ENCODE data around the gene PXYLP1. TPM values are rescaled to one million over a fixed set of nuclear protein-coding genes. Genes with fewer than 3 reads are reported as not detected.

PXYLP1 gene
- polyA plus RNA-seq, 1 experiment, result 11.2 TPM

DNA sequence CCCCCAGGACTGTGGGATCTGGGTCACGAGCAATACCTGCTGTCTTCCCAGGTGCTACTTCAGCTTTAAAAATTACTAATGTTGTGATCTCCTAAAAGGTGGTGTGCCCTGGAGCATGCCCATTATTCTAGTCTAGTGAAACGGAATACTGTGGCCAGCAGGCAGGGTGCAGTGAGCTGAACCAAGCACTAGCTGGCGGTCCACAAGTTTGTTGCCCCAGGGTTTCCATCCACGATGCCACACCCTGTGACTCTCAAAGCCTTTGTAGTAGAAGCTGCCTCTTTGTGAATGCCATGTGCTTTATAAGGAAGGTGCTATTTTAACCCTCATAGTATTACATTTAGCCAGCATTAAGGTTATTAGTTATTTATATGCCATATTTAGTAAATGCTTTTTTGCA, 49.1 kb downstream of the PXYLP1 start:
- Histone ChIP-seq H3K4me3 (ENCODE audit: low read depth, low read length) (no peak overlapping the region), H3K27me3 (ENCODE audit: control insufficient read depth, insufficient read depth, low read length) (0 out of 2 replicates have a peak, but pooled peaks cover 2% of the 10 kb centered on the region), H3K36me3 (ENCODE audit: control insufficient read depth, insufficient read depth, low read length) (no peaks in the 10 kb centered on the region)
- ChIA-PET CTCF (interaction anchor here (1.4 to 4.3 kb wide), 2 partner anchors 14 to 48 kb away, joined by 3 to 12 read pairs; partner anchors contain the start of gene PXYLP1), POLR2A (no interaction called here)
- no peak for TF ChIP-seq CTCF (IDR thresholded peaks at IDR 0.05; ENCODE audit: insufficient read depth, low read depth, low read length)
- DNase-seq (ENCODE audit: low read depth), result no peak

- POLR2A ChIA-PET, result no interaction called here
- Histone ChIP-seq H3K4me3 (ENCODE audit: low read depth, low read length) (no peak overlapping the region), H3K27me3 (ENCODE audit: control insufficient read depth, insufficient read depth, low read length) (no peaks in the 10 kb centered on the region), H3K36me3 (ENCODE audit: control insufficient read depth, insufficient read depth, low read length) (no peaks in the 10 kb centered on the region)
- no peak for DNase-seq (ENCODE audit: low read depth)
- TF ChIP-seq CTCF (IDR thresholded peaks at IDR 0.05; ENCODE audit: insufficient read depth, low read depth, low read length), result no peak
- CTCF ChIA-PET, result interaction anchor here (0.6 kb wide), 1 partner anchor 169 kb away, joined by 3 read pairs; no protein-coding TSS in a partner anchor
These were observed 53.9 kb downstream of the PXYLP1 start for GRCh38 chr3:141285570-141285969.

- DNase-seq (ENCODE audit: low read depth), result no peak
- H3K4me3 ChIP-seq (ENCODE audit: low read depth, low read length), result no peak overlapping the region
- TF ChIP-seq CTCF (IDR thresholded peaks at IDR 0.05; ENCODE audit: insufficient read depth, low read depth, low read length), result no peak
- no peaks in the 10 kb centered on the region for H3K36me3 ChIP-seq (ENCODE audit: control insufficient read depth, insufficient read depth, low read length)
- no peaks in the 10 kb centered on the region for H3K27me3 ChIP-seq (ENCODE audit: control insufficient read depth, insufficient read depth, low read length)
- ChIA-PET POLR2A (no interaction called here), CTCF (interaction anchor here (0.8 to 1.3 kb wide), 4 partner anchors 16 to 55 kb away, joined by 3 to 4 read pairs (median 3); partner anchors contain the start of gene PXYLP1)
These were observed 55.2 kb downstream of the PXYLP1 start for GRCh38 chr3:141286856-141287255.

GRCh38 chr3:141287326-141287725, 55.7 kb downstream of the PXYLP1 start:
- Histone ChIP-seq H3K4me3 (ENCODE audit: low read depth, low read length) (no peak overlapping the region), H3K36me3 (ENCODE audit: control insufficient read depth, insufficient read depth, low read length) (no peaks in the 10 kb centered on the region; the same call in 1 of the 2 replicates), H3K27me3 (ENCODE audit: control insufficient read depth, insufficient read depth, low read length) (no peaks in the 10 kb centered on the region)
- ChIA-PET CTCF (interaction anchor here (0.8 to 1.3 kb wide), 3 partner anchors 15 to 56 kb away, joined by 3 to 4 read pairs (median 3); partner anchors contain the start of gene PXYLP1), POLR2A (no interaction called here)
- no peak for TF ChIP-seq CTCF (IDR thresholded peaks at IDR 0.05; ENCODE audit: insufficient read depth, low read depth, low read length)
- DNase-seq (ENCODE audit: low read depth), result no peak

GRCh38 chr3:141288336-141288990, 56.8 kb downstream of the PXYLP1 start:
- H3K4me3 ChIP-seq (ENCODE audit: low read depth, low read length), result no peak overlapping the region
- CTCF ChIA-PET, result interaction anchor here (1.3 kb wide), 1 partner anchor 57 kb away, joined by 4 read pairs; the partner anchor contains the start of gene PXYLP1

More at GRCh38 chr3:141288336-141288990, 56.8 kb downstream of the PXYLP1 start:
- DNase-seq (ENCODE audit: low read depth), result no peak
- Histone ChIP-seq H3K27me3 (ENCODE audit: control insufficient read depth, insufficient read depth, low read length) (no peaks in the 10 kb centered on the region), H3K36me3 (ENCODE audit: control insufficient read depth, insufficient read depth, low read length) (no peaks in the 10 kb centered on the region; the same call in 1 of the 2 replicates)
- TF ChIP-seq CTCF (IDR thresholded peaks at IDR 0.05; ENCODE audit: insufficient read depth, low read depth, low read length), result no peak
- POLR2A ChIA-PET, result no interaction called here
